Breast epithelium (tissue), 4 donors: ENCODE measurements around the gene MYO1F. TPM values are rescaled to one million over a fixed set of nuclear protein-coding genes. Genes with fewer than 3 reads are reported as not detected.
"Not testable (repeated sequence)": the region's sequence is repeated elsewhere in the genome, so short reads cannot be mapped to it uniquely, and the experiment has no call there.

Experiments used
- DNase-seq, 2 donors: peaks; one replicate each; pipeline ENCODE4 v3.0.0-alpha.2; 2019; ENCODE audit warnings: low spot score in 2 of 2
- H3K27ac ChIP-seq, 2 donors: fragments of 200-600 bp; sonication (generic) in 1 of 2; one replicate each; pipeline ENCODE4 v1.5.1; 2016 to 2019; ENCODE audit warnings: mild to moderate bottlenecking in 1 of 2
- H3K27me3 ChIP-seq, 2 donors: fragments of 200-600 bp; sonication (generic) in 1 of 2; one replicate each; pipeline versions ENCODE4 v1.5.1 to v1.6.0; 2017 to 2019; ENCODE audit warnings: control low read depth in 1 of 2, mild to moderate bottlenecking in 1 of 2
- H3K36me3 ChIP-seq: fragments of 200-600 bp; one replicate; pipeline ENCODE4 v1.5.1; 2019
- H3K4me1 ChIP-seq, 2 donors: fragments of 200-600 bp; sonication (generic); one replicate each; pipeline ENCODE4 v1.5.1; 2016 to 2019; ENCODE audit warnings: control low read depth in 1 of 2
- H3K4me3 ChIP-seq, 3 donors: fragments of 200-600 bp; sonication (generic); 1 replicate in 2 of 3; 2 replicates in 1 of 3; pipeline ENCODE4 v1.5.1; 2016 to 2019; ENCODE audit warnings: mild to moderate bottlenecking in 3 of 3, moderate library complexity in 2 of 3
- H3K9me3 ChIP-seq, 2 donors: fragments of 200-600 bp; sonication (generic) in 1 of 2; one replicate each; pipeline ENCODE4 v1.5.1; 2016 to 2019; ENCODE audit warnings: control low read depth in 1 of 2
- POLR2A ChIP-seq: fragments of 450-650 bp; IDR thresholded peaks from one replicate; pipeline ENCODE4 v1.6.1; 2016; ENCODE audit warnings: antibody characterized with exemption, mild to moderate bottlenecking, moderate library complexity
- POLR2AphosphoS5 ChIP-seq, 3 donors: sonication (generic); formaldehyde crosslinking; IDR thresholded peaks; one replicate each; pipeline ENCODE4 v1.6.1; 2017; ENCODE audit warnings: antibody characterized with exemption in 3 of 3
- intact Hi-C: fragments of 100-400 bp; cut with DNase I; formaldehyde crosslinking; loops from one replicate; pipeline ENCODE4 v1.15.1; 2023; ENCODE audit warnings: low total_unique reads
- total RNA-seq, 3 donors: library from RNA; depleted of rRNA; stranded (reverse); fragments of >200 nt; gene quantifications; one replicate each; pipeline ENCODE4 v1.1.0, GENCODE V29; 2016
- TF ChIP-seq, protein P1 (sequence below), 3 donors: fragments of 450-650 bp; IDR thresholded peaks; one replicate each; pipeline ENCODE4 v1.5.1; 2016 to 2017; ENCODE audit warnings: antibody characterized with exemption in 3 of 3, mild to moderate bottlenecking in 3 of 3, moderate library complexity in 3 of 3

MYO1F gene
- total RNA-seq, 3 donors from 2014 or later, result 8.5 to 31.0 (median 11.3) TPM

DNA sequence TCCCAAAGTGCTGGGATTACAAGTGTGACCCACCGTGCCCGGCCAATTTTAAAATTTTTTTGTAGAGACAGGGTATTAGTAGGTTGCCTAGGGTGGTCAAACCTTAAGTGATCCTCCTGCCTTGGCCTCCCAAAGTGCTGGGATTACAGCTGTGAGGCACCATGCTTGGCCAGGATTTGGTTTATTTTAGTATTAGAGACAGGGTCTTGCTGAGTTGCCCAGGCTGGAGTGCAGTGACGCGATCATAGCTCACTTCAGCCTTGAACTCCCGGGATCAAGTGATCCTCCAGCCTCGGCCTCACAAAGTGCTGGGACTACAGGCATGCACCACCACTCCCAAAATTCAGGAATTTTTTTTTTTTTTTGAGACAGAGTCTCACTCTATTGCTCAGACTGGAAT is 57.9 kb downstream of the MYO1F start:
- Histone ChIP-seq H3K27ac (no peak overlapping the region), H3K9me3 (no peaks in the 10 kb centered on the region), H3K36me3 (no peaks in the 10 kb centered on the region), H3K27me3 (no peaks in the 10 kb centered on the region), H3K4me1 (no peaks in the 10 kb centered on the region), H3K4me3 (no peak overlapping the region)
- no peak for DNase-seq
- TF ChIP-seq POLR2AphosphoS5 (IDR thresholded peaks at IDR 0.05), result no peak
- TF ChIP-seq, protein P1, sequence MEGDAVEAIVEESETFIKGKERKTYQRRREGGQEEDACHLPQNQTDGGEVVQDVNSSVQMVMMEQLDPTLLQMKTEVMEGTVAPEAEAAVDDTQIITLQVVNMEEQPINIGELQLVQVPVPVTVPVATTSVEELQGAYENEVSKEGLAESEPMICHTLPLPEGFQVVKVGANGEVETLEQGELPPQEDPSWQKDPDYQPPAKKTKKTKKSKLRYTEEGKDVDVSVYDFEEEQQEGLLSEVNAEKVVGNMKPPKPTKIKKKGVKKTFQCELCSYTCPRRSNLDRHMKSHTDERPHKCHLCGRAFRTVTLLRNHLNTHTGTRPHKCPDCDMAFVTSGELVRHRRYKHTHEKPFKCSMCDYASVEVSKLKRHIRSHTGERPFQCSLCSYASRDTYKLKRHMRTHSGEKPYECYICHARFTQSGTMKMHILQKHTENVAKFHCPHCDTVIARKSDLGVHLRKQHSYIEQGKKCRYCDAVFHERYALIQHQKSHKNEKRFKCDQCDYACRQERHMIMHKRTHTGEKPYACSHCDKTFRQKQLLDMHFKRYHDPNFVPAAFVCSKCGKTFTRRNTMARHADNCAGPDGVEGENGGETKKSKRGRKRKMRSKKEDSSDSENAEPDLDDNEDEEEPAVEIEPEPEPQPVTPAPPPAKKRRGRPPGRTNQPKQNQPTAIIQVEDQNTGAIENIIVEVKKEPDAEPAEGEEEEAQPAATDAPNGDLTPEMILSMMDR (IDR thresholded peaks at IDR 0.05), result no peak
- no peak for TF ChIP-seq POLR2A
- intact Hi-C loops, result no loop called here

DNA sequence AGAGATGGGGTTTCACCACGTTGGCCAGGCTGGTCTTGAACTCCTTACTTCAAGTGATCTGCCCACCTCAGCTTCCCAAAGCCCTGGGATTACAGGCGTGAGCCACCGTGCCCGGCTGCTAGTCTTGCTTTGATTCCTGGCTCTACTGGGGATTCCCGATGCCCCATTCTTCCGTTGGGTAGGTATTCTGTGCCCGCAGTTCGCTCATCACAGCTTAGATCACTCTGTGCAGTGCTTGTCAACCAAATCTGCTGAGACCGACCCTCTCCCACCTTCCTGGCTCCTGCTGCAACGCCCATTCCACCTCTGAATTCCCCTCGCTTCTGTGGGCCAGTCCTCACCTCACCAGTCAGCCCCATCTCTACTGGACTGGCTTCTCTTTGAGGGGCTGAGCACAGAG is 58.7 kb downstream of the MYO1F start:
- peak overlapping the region; percentile 12 to 83 for H3K27ac ChIP-seq
- no peaks in the 10 kb centered on the region for H3K27me3 ChIP-seq
- H3K4me1 ChIP-seq, result no peaks in the 10 kb centered on the region
- no peak overlapping the region for H3K4me3 ChIP-seq
- H3K9me3 ChIP-seq, result no peaks in the 10 kb centered on the region
- intact Hi-C loops, result no loop called here
- TF ChIP-seq, protein P1 (IDR thresholded peaks at IDR 0.05), result no peak
- TF ChIP-seq POLR2AphosphoS5 (IDR thresholded peaks at IDR 0.05), result no peak
- no peak for TF ChIP-seq POLR2A
- H3K36me3 ChIP-seq, result no peaks in the 10 kb centered on the region
- no peak for DNase-seq

DNA sequence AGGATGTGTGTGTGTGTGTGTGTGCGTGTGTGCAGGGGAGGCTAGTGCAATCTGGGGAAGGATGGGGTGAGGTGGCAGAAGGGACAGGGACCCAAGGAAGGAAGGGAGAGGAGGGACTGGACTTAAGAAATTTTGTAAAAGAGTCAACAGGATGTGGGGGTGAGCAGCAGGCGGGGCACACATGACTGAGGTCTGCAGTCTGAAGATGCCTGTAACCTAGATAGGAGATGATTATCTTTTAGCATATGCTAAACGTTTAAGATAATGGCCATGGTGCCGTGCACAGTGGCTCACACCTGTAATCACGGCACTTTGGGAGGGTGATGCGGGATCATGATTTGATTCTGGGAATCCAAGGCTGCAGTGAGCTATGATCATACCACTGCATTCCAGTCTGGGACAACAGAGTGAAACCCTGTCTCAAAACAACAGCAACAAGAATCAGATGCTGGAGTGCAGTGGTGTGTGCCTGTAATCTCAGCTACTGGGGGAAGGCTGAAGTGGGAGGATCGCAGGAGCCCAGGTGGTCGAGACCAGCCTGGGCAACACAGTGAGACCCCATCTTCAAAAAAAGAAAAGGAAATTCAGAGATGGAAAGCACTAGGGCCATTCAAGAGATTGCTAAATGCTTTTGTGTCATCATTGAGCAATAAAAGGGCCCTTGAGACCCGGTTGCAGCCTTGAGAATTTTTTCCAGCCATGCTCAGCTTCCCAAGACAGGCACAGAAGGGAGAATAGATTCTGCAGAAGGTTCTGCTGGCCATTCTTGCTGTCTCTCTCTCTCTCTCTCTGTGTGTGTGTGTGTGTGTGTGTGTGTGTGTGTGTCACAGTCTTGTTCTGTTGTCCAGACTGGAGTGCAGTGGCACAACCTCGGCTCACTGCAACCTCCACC is 59.4 kb downstream of the MYO1F start:
- Histone ChIP-seq H3K27ac (peak overlapping the region; percentile 12 to 83), H3K36me3 (no peaks in the 10 kb centered on the region), H3K4me1 (peaks cover 7% of the 10 kb centered on the region in 2 donors), H3K27me3 (no peaks in the 10 kb centered on the region), H3K9me3 (no peaks in the 10 kb centered on the region), H3K4me3 (peak overlapping the region in 1 of 3 donors; percentile 25)
- TF ChIP-seq POLR2AphosphoS5 (IDR thresholded peaks at IDR 0.05), result no peak
- TF ChIP-seq POLR2A, result no peak
- TF ChIP-seq, protein P1 (IDR thresholded peaks at IDR 0.05), result no peak
- no peak for DNase-seq
- intact Hi-C loops, result no loop called here

DNA sequence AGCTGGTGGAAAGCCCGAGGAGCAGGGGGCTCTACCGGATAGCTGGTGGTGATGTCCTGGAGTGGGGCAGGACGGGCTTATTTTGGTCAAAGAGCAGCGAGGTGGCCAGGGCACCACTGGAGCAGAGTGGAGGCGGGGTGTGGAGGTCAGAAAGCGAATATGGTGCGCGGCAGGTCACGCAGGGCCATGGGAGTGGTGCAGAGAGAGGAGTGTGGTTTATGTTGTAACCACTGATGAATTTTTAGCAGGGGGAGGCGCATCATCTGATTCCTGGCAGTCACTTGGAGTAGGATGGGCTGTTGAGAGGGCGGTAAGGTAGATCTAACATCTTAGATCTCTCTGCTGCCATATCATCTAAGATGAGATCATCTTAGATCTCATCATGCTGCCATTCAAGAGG is 61.9 kb downstream of the MYO1F start:
- Histone ChIP-seq H3K4me3 (no peak overlapping the region), H3K9me3 (no peaks in the 10 kb centered on the region), H3K4me1 (peaks cover 8 to 11% of the 10 kb centered on the region in 2 donors), H3K27me3 (no peaks in the 10 kb centered on the region), H3K27ac (no peak overlapping the region), H3K36me3 (no peaks in the 10 kb centered on the region)
- TF ChIP-seq POLR2AphosphoS5 (IDR thresholded peaks at IDR 0.05) (no peak), POLR2A (no peak)
- TF ChIP-seq, protein P1 (IDR thresholded peaks at IDR 0.05), result no peak
- DNase-seq, result no peak
- intact Hi-C loops, result no loop called here

DNA sequence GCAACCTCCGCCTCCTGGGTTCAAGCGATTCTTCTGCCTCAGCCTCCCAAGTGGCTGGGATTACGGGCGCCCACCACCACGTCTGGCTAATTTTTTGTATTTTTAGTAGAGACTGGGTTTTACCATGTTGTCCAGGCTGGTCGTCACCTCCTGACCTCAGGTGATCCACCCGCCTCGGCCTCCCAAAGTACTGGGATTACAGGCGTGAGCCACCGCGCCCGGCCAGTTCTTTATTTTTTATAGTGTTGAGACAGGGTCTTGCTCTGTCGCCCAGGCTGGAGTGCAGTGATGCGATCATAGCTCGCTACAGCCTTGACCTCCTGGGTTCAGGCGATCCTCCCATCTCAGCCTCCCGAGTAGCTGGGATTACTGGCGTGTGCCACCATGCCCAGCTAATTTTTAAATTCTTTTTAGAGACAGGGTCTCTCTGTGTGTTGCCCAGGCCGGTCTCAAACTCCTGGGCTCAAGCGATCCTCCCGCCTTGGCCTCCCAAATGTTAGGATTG is 62.7 kb downstream of the MYO1F start:
- peaks cover 8 to 11% of the 10 kb centered on the region in 2 donors for H3K4me1 ChIP-seq
- H3K36me3 ChIP-seq, H3K9me3 ChIP-seq, intact Hi-C loops, DNase-seq, H3K27me3 ChIP-seq: not testable (repeated sequence)
- peak overlapping the region; percentile 99 for H3K27ac ChIP-seq
- peak overlapping the region; percentile 76 to 84 (median 83) for H3K4me3 ChIP-seq
